ENCODE results near the gene SRXN1. TPM values are rescaled to one million over a fixed set of nuclear protein-coding genes. Genes with fewer than 3 reads are reported as not detected.
A peak's percentile ranks its signal among the peaks of the same experiment; 100 is the strongest.

The SRXN1 gene
- total RNA-seq, result 41.5 TPM
- long read RNA-seq, partial matches to known transcripts, result 0 of 36 reads
- long read RNA-seq, other reads (novel, unspliced or antisense), result 36 of 36 reads

- DNase-seq (ENCODE audit: low spot score), result peak; percentile 97
Measured at GRCh38 chr20:653110-653589, at the start of gene SRXN1. Gene SRXN1 (minus strand): TSS chr20:653200. CDS start chr20:653185, 15 bp downstream.

GRCh38 chr20:701401-702129 lies 48.6 kb upstream of the SRXN1 start:
- no peak for DNase-seq (ENCODE audit: low spot score)

GRCh38 chr20:699811-700338 lies 46.9 kb upstream of the SRXN1 start:
- DNase-seq (ENCODE audit: low spot score), result peak; percentile 79

- peak; percentile 47 for DNase-seq (ENCODE audit: low spot score)
Measured at GRCh38 chr20:699342-699741, 46.3 kb upstream of the SRXN1 start.

GRCh38 chr20:698276-698675 lies 45.3 kb upstream of the SRXN1 start:
- peak; percentile 65 for DNase-seq (ENCODE audit: low spot score)

GRCh38 chr20:697826-698225 lies 44.8 kb upstream of the SRXN1 start:
- peak; percentile 75 for DNase-seq (ENCODE audit: low spot score)

- peak; percentile 20 for DNase-seq (ENCODE audit: low spot score)
Measured at GRCh38 chr20:695165-695866, 42.3 kb upstream of the SRXN1 start.

GRCh38 chr20:694496-694895 lies 41.5 kb upstream of the SRXN1 start:
- DNase-seq (ENCODE audit: low spot score), result peak; percentile 43

- peak; percentile 53 for DNase-seq (ENCODE audit: low spot score)
Measured at GRCh38 chr20:693786-694185, 40.8 kb upstream of the SRXN1 start.

- DNase-seq (ENCODE audit: low spot score), result no peak
Measured at GRCh38 chr20:692044-692443, 39.0 kb upstream of the SRXN1 start.

GRCh38 chr20:689947-690346 lies 36.9 kb upstream of the SRXN1 start:
- no peak for DNase-seq (ENCODE audit: low spot score)

- DNase-seq (ENCODE audit: low spot score), result peak; percentile 83
Measured at GRCh38 chr20:689348-689747, 36.3 kb upstream of the SRXN1 start.

GRCh38 chr20:688809-689212 lies 35.8 kb upstream of the SRXN1 start:
- DNase-seq (ENCODE audit: low spot score), result peak; percentile 79

- no peak for DNase-seq (ENCODE audit: low spot score)
Measured at GRCh38 chr20:687468-688203, 34.6 kb upstream of the SRXN1 start.

- DNase-seq (ENCODE audit: low spot score), result no peak
Measured at GRCh38 chr20:684676-685319, 31.8 kb upstream of the SRXN1 start.

- DNase-seq (ENCODE audit: low spot score), result no peak
Measured at GRCh38 chr20:682123-682522, 29.1 kb upstream of the SRXN1 start.

- DNase-seq (ENCODE audit: low spot score), result no peak
Measured at GRCh38 chr20:680638-681187, 27.7 kb upstream of the SRXN1 start.

GRCh38 chr20:677957-678356 lies 25.0 kb upstream of the SRXN1 start:
- no peak for DNase-seq (ENCODE audit: low spot score)

- no peak for DNase-seq (ENCODE audit: low spot score)
Measured at GRCh38 chr20:676967-677366, 24.0 kb upstream of the SRXN1 start.

GRCh38 chr20:676315-676937 lies 23.4 kb upstream of the SRXN1 start:
- no peak for DNase-seq (ENCODE audit: low spot score)
